ENCODE data around the gene TP53I13. TPM values are rescaled to one million over a fixed set of nuclear protein-coding genes. Genes with fewer than 3 reads are reported as not detected.

The TP53I13 gene
- polyA plus RNA-seq, 1 experiment: 17.8 TPM

- ChIA-PET CTCF (no interaction called here), POLR2A (no interaction called here)
- DNase-seq (ENCODE audit: low read depth, low spot score): no peak
- no peak overlapping the region for H3K4me3 ChIP-seq (ENCODE audit: low read depth, low read length)
- no peaks in the 10 kb centered on the region for H3K27me3 ChIP-seq (ENCODE audit: control insufficient read depth, insufficient read depth, low read length)
- peaks cover 3% of the 10 kb centered on the region; the same call in 1 of the 2 replicates for H3K9me3 ChIP-seq (ENCODE audit: control insufficient read depth, insufficient read depth, low read length)
- TF ChIP-seq CTCF (IDR thresholded peaks at IDR 0.05; ENCODE audit: low read depth, low read length): no peak
- H3K27ac ChIP-seq (ENCODE audit: low read depth, low read length): no peak overlapping the region
Observed at GRCh38 chr17:29584452-29585079, 16.1 kb downstream of the TP53I13 start.

DNA sequence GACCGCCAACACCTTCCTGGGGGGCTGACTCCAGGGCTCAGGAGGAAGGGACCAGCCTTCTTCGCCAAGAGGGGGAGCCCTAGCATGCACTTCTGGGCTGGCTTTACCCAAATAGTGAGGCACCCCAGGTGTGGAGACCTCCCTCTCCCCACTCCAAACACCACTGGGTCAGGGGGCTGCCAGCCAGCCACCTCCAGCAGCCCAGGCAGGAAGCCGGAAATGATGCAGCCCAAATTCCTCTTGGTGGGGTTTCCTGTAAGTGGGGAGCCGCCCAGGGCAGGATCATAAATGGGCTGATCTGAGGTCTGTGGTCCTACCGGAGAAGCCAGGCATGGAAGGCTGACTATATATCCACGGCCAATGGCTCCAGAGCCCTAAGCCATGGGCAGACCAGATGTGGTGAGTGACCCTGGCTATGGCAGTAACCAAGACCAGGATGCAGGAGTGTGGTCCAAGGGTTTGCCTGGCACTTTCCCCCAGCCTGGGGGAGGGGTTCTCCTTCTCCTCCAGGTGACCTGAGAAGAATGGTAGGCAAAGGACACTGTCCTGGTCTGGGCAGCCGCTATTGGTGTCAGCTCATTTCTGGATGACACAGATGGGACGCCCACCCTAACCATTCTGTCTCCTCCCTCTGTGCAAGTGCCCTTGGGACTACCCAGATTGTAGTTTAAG lies 16.7 kb downstream of the TP53I13 start:
- peak; percentile 24 for TF ChIP-seq CTCF (IDR thresholded peaks at IDR 0.05; ENCODE audit: low read depth, low read length)
- CTCF ChIA-PET: interaction anchor here (0.7 kb wide), 1 partner anchor 165 kb away, joined by 3 read pairs; no protein-coding TSS in a partner anchor
- Histone ChIP-seq H3K4me3 (ENCODE audit: low read depth, low read length) (no peak overlapping the region), H3K27ac (ENCODE audit: low read depth, low read length) (no peak overlapping the region), H3K27me3 (ENCODE audit: control insufficient read depth, insufficient read depth, low read length) (no peaks in the 10 kb centered on the region), H3K9me3 (ENCODE audit: control insufficient read depth, insufficient read depth, low read length) (peaks cover 3% of the 10 kb centered on the region; the same call in 1 of the 2 replicates)
- DNase-seq (ENCODE audit: low read depth, low spot score): no peak
- POLR2A ChIA-PET: no interaction called here

DNA sequence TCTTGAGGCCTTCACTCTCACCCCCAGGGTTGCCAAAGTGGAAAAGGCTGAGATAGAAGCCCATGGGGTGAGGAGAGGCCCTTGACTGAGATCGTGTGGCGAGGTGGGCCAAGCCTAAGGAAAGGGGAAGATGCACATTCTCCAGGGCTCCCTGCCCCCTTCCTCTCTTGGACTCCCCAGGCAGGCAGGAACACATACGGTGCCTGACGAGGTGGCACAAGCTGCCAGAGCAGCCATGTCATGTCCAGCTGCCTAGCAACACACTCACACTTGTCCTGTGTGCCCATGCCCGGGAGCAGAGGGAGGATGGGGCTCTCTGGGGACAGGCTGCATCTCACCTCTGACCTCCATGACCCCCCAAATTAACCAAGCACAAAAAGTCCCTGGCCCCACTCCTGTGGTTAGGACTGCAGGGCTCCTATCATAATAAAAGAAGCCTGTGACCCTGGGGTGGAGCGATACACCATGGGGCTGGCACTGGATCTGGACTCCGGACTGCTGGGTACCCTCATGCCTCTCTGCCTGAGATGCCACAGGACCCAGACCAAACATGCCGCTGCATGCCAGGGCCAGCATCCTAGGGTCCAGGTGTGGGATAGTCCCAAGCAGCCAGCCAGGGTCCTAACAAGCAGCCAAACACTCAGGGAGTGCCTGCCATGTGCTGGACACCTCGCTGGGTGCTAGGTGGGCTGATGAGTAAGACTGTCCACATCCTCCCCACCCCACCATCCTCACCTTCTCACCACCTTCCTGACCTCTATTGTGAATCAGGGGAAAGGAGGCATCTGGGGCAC lies 18.4 kb downstream of the TP53I13 start:
- ChIA-PET POLR2A (no interaction called here), CTCF (interaction anchor here (0.7 kb wide), 1 partner anchor 14 kb away, joined by 4 read pairs; no protein-coding TSS in a partner anchor)
- Histone ChIP-seq H3K27ac (ENCODE audit: low read depth, low read length) (no peak overlapping the region), H3K4me3 (ENCODE audit: low read depth, low read length) (peak overlapping the region; percentile 83; the same call in 1 of the 2 replicates), H3K27me3 (ENCODE audit: control insufficient read depth, insufficient read depth, low read length) (no peaks in the 10 kb centered on the region), H3K9me3 (ENCODE audit: control insufficient read depth, insufficient read depth, low read length) (peaks cover 3% of the 10 kb centered on the region; the same call in 1 of the 2 replicates)
- no peak for TF ChIP-seq CTCF (IDR thresholded peaks at IDR 0.05; ENCODE audit: low read depth, low read length)
- DNase-seq (ENCODE audit: low read depth, low spot score): no peak

GRCh38 chr17:29587591-29587990 lies 19.1 kb downstream of the TP53I13 start:
- CTCF ChIA-PET: interaction anchor here (0.6 to 1.6 kb wide), 4 partner anchors 15 to 38 kb away, joined by 3 to 8 read pairs (median 6); partner anchors contain the start of gene TP53I13
- H3K27me3 ChIP-seq (ENCODE audit: control insufficient read depth, insufficient read depth, low read length): no peaks in the 10 kb centered on the region
- H3K27ac ChIP-seq (ENCODE audit: low read depth, low read length): no peak overlapping the region
- TF ChIP-seq CTCF (IDR thresholded peaks at IDR 0.05; ENCODE audit: low read depth, low read length): no peak
- H3K4me3 ChIP-seq (ENCODE audit: low read depth, low read length): peak overlapping the region; percentile 83
- H3K9me3 ChIP-seq (ENCODE audit: control insufficient read depth, insufficient read depth, low read length): peaks cover 3% of the 10 kb centered on the region; the same call in 1 of the 2 replicates
- POLR2A ChIA-PET: no interaction called here
- no peak for DNase-seq (ENCODE audit: low read depth, low spot score)
